GM23248 (cell line): ENCODE measurements around the gene DSC3. TPM values are rescaled to one million over a fixed set of nuclear protein-coding genes. Genes with fewer than 3 reads are reported as not detected.
A peak's percentile ranks its signal among the peaks of the same experiment; 100 is the strongest.
"Not testable (repeated sequence)": the region's sequence is repeated elsewhere in the genome, so short reads cannot be mapped to it uniquely, and the experiment has no call there.

Experiments used
- DNase-seq: peaks from one replicate; pipeline ENCODE4 v3.0.0-alpha.2; 2015
- H2AFZ ChIP-seq: fragments of 200-600 bp; sonication (generic); 2 replicates; pipeline ENCODE4 v1.6.1; 2016; ENCODE audit warnings: antibody characterized with exemption
- H3F3A ChIP-seq: fragments of 200-600 bp; sonication (generic); 2 replicates; pipeline ENCODE4 v1.6.1; 2016; ENCODE audit warnings: mild to moderate bottlenecking, antibody characterized with exemption, mixed run types; ENCODE audit not compliant: insufficient read depth
- H3K27ac ChIP-seq: fragments of 200-600 bp; sonication (generic); 2 replicates; pipeline ENCODE4 v1.5.1; 2016; ENCODE audit warnings: mild to moderate bottlenecking
- H3K27me3 ChIP-seq: fragments of 200-600 bp; sonication (generic); replicated peaks from 2 replicates; pipeline ENCODE4 v1.6.1; 2016; ENCODE audit warnings: mild to moderate bottlenecking; ENCODE audit not compliant: insufficient read depth
- H3K36me3 ChIP-seq: fragments of 200-600 bp; sonication (generic); 2 replicates; pipeline ENCODE4 v1.6.1; 2016; ENCODE audit warnings: low read depth, mild to moderate bottlenecking
- H3K4me1 ChIP-seq: fragments of 200-600 bp; sonication (generic); 2 replicates; pipeline ENCODE4 v1.6.1; 2016; ENCODE audit warnings: mild to moderate bottlenecking; ENCODE audit not compliant: insufficient read depth
- H3K4me2 ChIP-seq: fragments of 200-600 bp; sonication (generic); one replicate; pipeline ENCODE4 v1.6.1; 2016; ENCODE audit warnings: mild to moderate bottlenecking; ENCODE audit not compliant: unreplicated experiment
- H3K4me3 ChIP-seq: fragments of 200-600 bp; sonication (generic); 2 replicates; pipeline ENCODE4 v1.5.1; 2016; ENCODE audit warnings: mild to moderate bottlenecking
- H3K79me2 ChIP-seq: fragments of 200-600 bp; sonication (generic); 2 replicates; pipeline ENCODE4 v1.6.1; 2016; ENCODE audit warnings: mild to moderate bottlenecking; ENCODE audit not compliant: insufficient read depth
- H3K9ac ChIP-seq: fragments of 200-600 bp; sonication (generic); 2 replicates; pipeline ENCODE4 v1.6.1; 2016; ENCODE audit warnings: mild to moderate bottlenecking
- H3K9me2 ChIP-seq: fragments of 200-600 bp; sonication (generic); 2 replicates; pipeline ENCODE4 v1.6.1; 2016; ENCODE audit warnings: mixed run types, mild to moderate bottlenecking, moderate library complexity; ENCODE audit not compliant: insufficient read depth
- H3K9me3 ChIP-seq: fragments of 200-600 bp; sonication (generic); one replicate; pipeline ENCODE4 v1.6.1; 2017; ENCODE audit warnings: low read depth
- H4K20me1 ChIP-seq: fragments of 200-600 bp; sonication (generic); 2 replicates; pipeline ENCODE4 v1.6.0; 2016; ENCODE audit not compliant: insufficient read depth
- EZH2 ChIP-seq: fragments of 200-600 bp; sonication (generic); IDR thresholded peaks from 2 replicates; pipeline ENCODE4 v1.6.1; 2018; ENCODE audit warnings: antibody characterized with exemption, mild to moderate bottlenecking; ENCODE audit not compliant: insufficient read depth, poor library complexity, severe bottlenecking
- EZH2phosphoT487 ChIP-seq: fragments of 200-600 bp; sonication (generic); IDR thresholded peaks from 2 replicates; pipeline ENCODE4 v1.6.1; 2018; ENCODE audit warnings: antibody characterized with exemption, moderate library complexity, mild to moderate bottlenecking, low read depth; ENCODE audit not compliant: insufficient read depth
- WGBS, 2 experiments: methylation state at CpG; one replicate each; pipeline ENCODE4 v1.1.6; 2015 to 2017; ENCODE audit warnings: low lambda C conversion rate in 2 of 2, low coverage in 1 of 2; ENCODE audit errors: missing lambda C conversion rate in 2 of 2; 5-methylcytosine and 5-hydroxymethylcytosine counted together
- in situ Hi-C: fragments of 300-500 bp; cut with MboI; formaldehyde crosslinking; loops from 2 replicates; pipeline ENCODE4 v1.15.0; 2020
- polyA plus RNA-seq: library from polyadenylated mRNA; unstranded; fragments of >200 nt; fragmentation: Nextera tagmentation; extraction: Ambion mirVana; gene quantifications from 2 replicates; pipeline ENCODE4 v1.2.1, GENCODE V29; 2016
- total RNA-seq: library from RNA; depleted of rRNA; stranded (reverse); fragments of >200 nt; shearing (Covaris generic); gene quantifications from 2 replicates; pipeline ENCODE4 v1.2.3, GENCODE V29; 2014

Gene DSC3
- total and polyA plus RNA-seq, 2 experiments from 2014 or later, result not detected

DNA sequence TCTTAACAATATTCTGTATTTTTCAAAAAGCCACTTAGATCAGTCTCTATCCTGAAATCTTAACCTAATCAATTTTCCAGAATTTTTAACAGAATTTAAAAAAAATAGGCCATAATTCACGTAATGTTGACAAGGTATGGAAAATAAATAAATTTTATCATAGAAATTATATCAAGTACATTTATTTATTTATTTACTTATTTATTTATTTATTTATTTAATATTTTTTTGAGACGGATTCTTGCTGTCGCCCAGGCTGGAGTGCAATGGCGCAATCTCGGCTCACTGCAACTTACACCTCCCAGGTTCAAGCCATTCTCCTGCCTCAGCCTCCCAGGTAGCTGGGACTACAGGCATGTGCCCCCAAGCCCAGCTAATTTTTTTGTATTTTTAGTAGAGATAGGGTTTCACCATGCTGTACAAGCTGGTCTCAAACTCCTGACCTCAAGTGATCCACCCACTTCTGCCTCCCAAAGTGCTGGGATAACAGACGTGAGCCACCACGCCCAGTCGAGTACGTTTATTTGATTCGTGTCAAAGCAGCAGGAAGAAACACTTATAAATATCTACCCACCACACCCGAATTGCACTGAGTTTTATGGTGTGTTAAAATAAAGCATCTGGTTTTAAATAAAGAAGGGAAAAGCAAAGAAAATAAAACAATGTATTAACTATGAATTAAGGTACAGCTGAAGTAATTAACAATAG lies 60.1 kb downstream of the DSC3 start:
- WGBS, 2 experiments, result 29 to 36% methylated on average over 11 of the region's 11 CpGs
- no peaks in the 10 kb centered on the region for H3K4me1 ChIP-seq
- H3K27ac ChIP-seq, result no peak overlapping the region
- no peak for DNase-seq
- no peak overlapping the region for H3K4me3 ChIP-seq
- H2AFZ ChIP-seq, result no peak overlapping the region
- no peak overlapping the region for H3K9ac ChIP-seq
- no peaks in the 10 kb centered on the region for H3F3A ChIP-seq
- H3K9me3 ChIP-seq, result no peaks in the 10 kb centered on the region
- no peak for TF ChIP-seq EZH2
- no peak for TF ChIP-seq EZH2phosphoT487
- in situ Hi-C loops, result no loop called here
- H3K4me2 ChIP-seq, result no peak overlapping the region
- no peaks in the 10 kb centered on the region for H3K36me3 ChIP-seq
- no peaks in the 10 kb centered on the region for H3K27me3 ChIP-seq
- no peaks in the 10 kb centered on the region for H3K9me2 ChIP-seq
- H3K79me2 ChIP-seq, result no peaks in the 10 kb centered on the region
- H4K20me1 ChIP-seq, result no peaks in the 10 kb centered on the region

DNA sequence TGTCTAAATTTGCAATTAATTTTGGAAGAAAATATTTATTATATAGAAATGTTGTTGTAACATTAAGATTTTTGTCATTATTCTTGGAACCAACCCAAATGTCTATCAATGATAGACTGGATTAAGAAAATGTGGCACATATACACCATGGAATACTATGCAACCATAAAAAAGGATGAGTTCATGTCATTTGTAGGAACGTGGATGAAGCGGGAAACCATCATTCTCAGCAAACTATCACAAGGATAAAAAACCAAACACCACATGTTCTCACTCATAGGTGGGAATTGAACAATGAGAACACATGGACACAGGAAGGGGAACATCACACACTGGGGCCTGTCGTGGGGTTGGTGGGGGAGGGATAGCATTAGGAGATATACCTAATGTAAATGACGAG lies 64.5 kb downstream of the DSC3 start:
- H3K27ac ChIP-seq, H3F3A ChIP-seq, H3K4me3 ChIP-seq, H4K20me1 ChIP-seq, H2AFZ ChIP-seq, H3K79me2 ChIP-seq, DNase-seq, in situ Hi-C loops, H3K4me1 ChIP-seq, H3K9me3 ChIP-seq, H3K9ac ChIP-seq, H3K4me2 ChIP-seq, H3K36me3 ChIP-seq, H3K9me2 ChIP-seq, H3K27me3 ChIP-seq: not testable (repeated sequence)
- WGBS, 2 experiments, result 19 to 23% methylated on average over 4 of the region's 4 CpGs

DNA sequence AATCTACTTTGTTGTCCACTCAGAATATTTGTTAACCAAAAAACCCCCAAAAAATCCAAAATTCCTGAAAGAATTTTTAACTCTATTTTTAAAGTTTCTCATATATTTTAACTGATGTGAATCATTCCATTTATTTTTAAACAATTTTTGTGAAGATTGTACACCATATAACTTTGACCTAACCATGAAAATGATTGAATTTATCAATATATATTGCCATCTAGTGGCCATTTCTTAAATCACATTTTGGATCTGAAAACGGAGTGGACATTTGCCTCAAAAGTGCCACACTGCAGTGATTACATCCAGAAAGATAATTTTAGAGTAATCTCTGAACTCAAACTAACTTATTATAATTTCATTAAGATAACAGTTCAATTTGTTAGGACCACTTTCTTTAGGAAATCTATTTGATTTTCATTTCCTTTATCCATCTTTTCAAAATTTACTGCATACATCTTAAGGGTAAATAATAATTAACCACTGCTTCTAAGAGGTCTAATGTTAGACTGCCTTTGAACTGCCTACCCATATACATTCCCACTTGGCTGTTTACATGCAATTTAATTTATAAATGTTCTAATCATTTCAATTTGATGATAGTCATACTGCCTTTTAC lies 71.1 kb downstream of the DSC3 start:
- WGBS, 2 experiments, result 3 to 7% methylated on average over 1 of the region's 1 CpG
- Histone ChIP-seq H3K9ac (no peak overlapping the region), H3K27me3 (no peaks in the 10 kb centered on the region), H2AFZ (no peak overlapping the region), H3F3A (no peaks in the 10 kb centered on the region), H3K79me2 (no peaks in the 10 kb centered on the region), H3K4me2 (no peak overlapping the region), H3K4me1 (no peaks in the 10 kb centered on the region), H3K4me3 (no peak overlapping the region), H3K27ac (no peak overlapping the region), H4K20me1 (no peaks in the 10 kb centered on the region), H3K36me3 (no peaks in the 10 kb centered on the region), H3K9me3 (no peaks in the 10 kb centered on the region), H3K9me2 (no peaks in the 10 kb centered on the region)
- DNase-seq, result peak; percentile 51
- TF ChIP-seq EZH2 (no peak), EZH2phosphoT487 (no peak)
- in situ Hi-C loops, result loop anchor here (25.0 kb wide), 1 partner anchor 1084 kb away; no protein-coding TSS in a partner anchor

DNA sequence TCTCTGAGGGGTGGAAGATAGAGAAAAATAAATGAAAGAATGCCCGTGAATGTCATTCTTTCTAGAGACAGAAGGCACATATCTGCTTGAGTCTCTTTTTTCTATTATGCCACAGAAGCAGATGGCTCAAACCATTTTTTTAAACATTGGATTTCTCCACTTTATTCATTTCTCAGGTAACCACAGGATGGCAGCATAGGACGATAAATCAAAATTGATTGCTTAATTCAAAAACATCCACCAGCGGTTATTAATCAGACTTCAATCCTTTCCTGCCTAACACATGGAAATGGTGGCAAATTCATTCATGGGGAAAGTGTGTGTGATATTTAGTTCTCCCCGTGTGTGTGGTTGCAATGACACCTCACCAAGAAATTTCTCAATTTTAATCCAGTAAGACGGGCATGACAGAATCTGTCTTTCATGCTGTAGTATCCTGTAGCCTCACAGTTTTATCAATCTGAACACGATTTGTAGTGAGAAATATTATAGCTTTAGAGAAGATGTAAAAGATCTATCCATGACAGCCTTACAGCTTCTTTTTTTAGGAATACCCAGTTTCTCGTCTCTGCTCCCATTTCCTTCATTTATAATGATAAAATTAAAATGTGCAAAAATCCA lies 72.2 kb downstream of the DSC3 start:
- Histone ChIP-seq H3K9ac (no peak overlapping the region), H4K20me1 (no peaks in the 10 kb centered on the region), H3K4me3 (no peak overlapping the region), H3K36me3 (no peaks in the 10 kb centered on the region), H3K9me2 (no peaks in the 10 kb centered on the region), H3K9me3 (no peaks in the 10 kb centered on the region), H3K27ac (no peak overlapping the region), H3K27me3 (no peaks in the 10 kb centered on the region), H3K4me2 (no peak overlapping the region), H3K79me2 (no peaks in the 10 kb centered on the region), H2AFZ (no peak overlapping the region), H3K4me1 (no peaks in the 10 kb centered on the region), H3F3A (no peaks in the 10 kb centered on the region)
- in situ Hi-C loops, result loop anchor here (25.0 kb wide), 1 partner anchor 1083 kb away; no protein-coding TSS in a partner anchor
- no peak for TF ChIP-seq EZH2
- TF ChIP-seq EZH2phosphoT487, result no peak
- 12 to 14% methylated on average over 7 of the region's 7 CpGs for WGBS, 2 experiments
- DNase-seq, result peak; percentile 40
